K562 (cell line): Measurements from ENCODE around the gene MT1E. TPM values are rescaled to one million over a fixed set of nuclear protein-coding genes. Genes with fewer than 3 reads are reported as not detected.

Experiments used
- ATF1 ChIP-seq, 2 experiments: fragments of 450-650 bp in 1 of 2; IDR thresholded peaks; 2 replicates each; pipeline ENCODE4 v1.6.1; 2016; ENCODE audit warnings: missing compliant biosample characterization in 1 of 2, missing genetic modification characterization in 1 of 2
- CREB1 ChIP-seq, 2 experiments: sonication (generic) in 1 of 2; formaldehyde crosslinking in 1 of 2; IDR thresholded peaks; 2 replicates each; pipeline versions ENCODE4 v1.6.1 to v1.8.0; 2012 to 2022; ENCODE audit warnings: inconsistent platforms in 1 of 2, mild to moderate bottlenecking in 1 of 2, missing genetic modification reagents in 1 of 2, moderate library complexity in 1 of 2
- CXXC5 ChIP-seq: fragments of 250-450 bp; sonication (Bioruptor Pico); IDR thresholded peaks from 2 replicates; pipeline ENCODE4 v1.8.0; 2022; ENCODE audit warnings: inconsistent platforms, mild to moderate bottlenecking, moderate library complexity
- DNMT1 ChIP-seq: fragments of 450-650 bp; IDR thresholded peaks from 2 replicates; pipeline ENCODE4 v1.6.1; 2016; ENCODE audit warnings: antibody characterized with exemption, mild to moderate bottlenecking
- ELF2 ChIP-seq: fragments of 250-450 bp; sonication (Bioruptor Pico); IDR thresholded peaks from 2 replicates; pipeline ENCODE4 v1.5.0; 2021; ENCODE audit warnings: mild to moderate bottlenecking
- ETV5 ChIP-seq: sonication (generic); formaldehyde crosslinking; IDR thresholded peaks from 2 replicates; pipeline ENCODE4 v1.4.0; 2020; ENCODE audit warnings: low read depth, mild to moderate bottlenecking, missing genetic modification reagents
- GABPA ChIP-seq: fragments of 200-800 bp; sonication (Bioruptor generic); conservative IDR thresholded peaks from 2 replicates; pipeline ENCODE4 v1.6.1; 2016; ENCODE audit warnings: low read depth, missing genetic modification characterization, missing compliant biosample characterization
- HNRNPH1 ChIP-seq: fragments of 200-400 bp; formaldehyde crosslinking; optimal IDR thresholded peaks from 2 replicates; pipeline ENCODE3; 2017; ENCODE audit warnings: low read depth, mild to moderate bottlenecking, low read length, moderate library complexity
- HNRNPLL ChIP-seq: fragments of 200-400 bp; formaldehyde crosslinking; IDR thresholded peaks from 2 replicates; pipeline ENCODE4 v1.6.1; 2017; ENCODE audit warnings: low read length, low read depth, mild to moderate bottlenecking; ENCODE audit not compliant: poor library complexity, severe bottlenecking
- KLF1 ChIP-seq: fragments of 450-650 bp; IDR thresholded peaks from 2 replicates; pipeline ENCODE4 v1.6.1; 2016; ENCODE audit warnings: missing genetic modification characterization, missing compliant biosample characterization
- NCOA6 ChIP-seq: fragments of 450-650 bp; IDR thresholded peaks from 2 replicates; pipeline ENCODE4 v1.6.1; 2017; ENCODE audit warnings: mild to moderate bottlenecking
- NFRKB ChIP-seq: fragments of 450-650 bp; IDR thresholded peaks from 2 replicates; pipeline ENCODE4 v1.6.1; 2016; ENCODE audit warnings: low read depth
- STAT5A ChIP-seq: IDR thresholded peaks from 2 replicates; pipeline ENCODE4 v1.6.1; 2012; ENCODE audit warnings: low read length, inconsistent platforms, borderline replicate concordance
- TAF9B ChIP-seq: fragments of 450-650 bp; IDR thresholded peaks from 2 replicates; pipeline ENCODE4 v1.6.1; 2018; ENCODE audit warnings: mild to moderate bottlenecking; ENCODE audit not compliant: partially characterized antibody
- TOE1 ChIP-seq, 2 experiments: fragments of 450-650 bp in 1 of 2; sonication (generic) in 1 of 2; formaldehyde crosslinking in 1 of 2; IDR thresholded peaks; 2 replicates each; pipeline versions ENCODE4 v1.7.1 to v1.8.0; 2016 to 2022; ENCODE audit warnings: borderline replicate concordance in 2 of 2, mild to moderate bottlenecking in 2 of 2, antibody characterized with exemption in 1 of 2, inconsistent platforms in 1 of 2, low read depth in 1 of 2, missing genetic modification reagents in 1 of 2, moderate library complexity in 1 of 2
- XRCC5 ChIP-seq: fragments of 200-400 bp; formaldehyde crosslinking; IDR thresholded peaks from 2 replicates; pipeline ENCODE4 v1.6.1; 2017; ENCODE audit warnings: low read depth, mild to moderate bottlenecking, low read length
- ZC3H8 ChIP-seq: fragments of 450-650 bp; IDR thresholded peaks from 2 replicates; pipeline ENCODE4 v1.6.1; 2017
- polyA plus RNA-seq, 8 experiments: library from polyadenylated mRNA; depleted of rRNA in 4 of 8; stranded (reverse) in 5 of 8; unstranded in 3 of 8; fragments of >200 nt; fragmentation: Nextera tagmentation in 2 of 8; fragmentation: Illumina TruSeq in 1 of 8; extraction: Ambion mirVana in 2 of 8; extraction: Trizol in 1 of 8; gene quantifications; 2 replicates each; pipeline versions ENCODE4 v1.2.1 to v1.2.3, GENCODE V29; 2011 to 2014; ENCODE audit warnings: inconsistent platforms in 1 of 8, missing spikeins in 1 of 8
- total RNA-seq, 7 experiments: library from RNA; depleted of rRNA in 6 of 7; stranded (reverse); fragments of >200 nt in 6 of 7; fragmentation: Illumina TruSeq in 2 of 7; extraction: Trizol in 2 of 7; gene quantifications; 2 replicates each; pipeline versions ENCODE4 v1.2.1 to v1.2.3, GENCODE V29; 2011 to 2021; ENCODE audit warnings: low replicate concordance in 1 of 7
- TF ChIP-seq, protein P1 (sequence below): sonication (generic); formaldehyde crosslinking; IDR thresholded peaks from 2 replicates; pipeline ENCODE4 v1.8.1; 2023; ENCODE audit warnings: mild to moderate bottlenecking, missing genetic modification reagents
- TF ChIP-seq, protein P2 (sequence below), 3 experiments: IDR thresholded peaks in 2 of 3; conservative IDR thresholded peaks in 1 of 3; 2 replicates each; pipeline ENCODE4 v1.5.1; 2011 to 2012; ENCODE audit warnings: low read length in 3 of 3, mild to moderate bottlenecking in 3 of 3, control low read depth in 2 of 3, improper control_type of control experiment in 1 of 3, inconsistent platforms in 1 of 3, low read depth in 1 of 3, mixed read lengths in 1 of 3, moderate library complexity in 1 of 3; ENCODE audit not compliant: insufficient read depth in 2 of 3
- TF ChIP-seq, protein P3 (sequence below), 2 experiments: fragments of 450-650 bp; conservative IDR thresholded peaks; 2 replicates each; pipeline ENCODE4 v1.6.1; 2017; ENCODE audit warnings: mild to moderate bottlenecking in 2 of 2, moderate library complexity in 2 of 2

MT1E gene
- total and polyA plus RNA-seq, 9 of the 15 experiments (the other 6 are each of a cell fraction or from before 2014, with no cell fraction given): 0.29 to 0.81 (median 0.46) TPM; not detected in 3

DNA sequence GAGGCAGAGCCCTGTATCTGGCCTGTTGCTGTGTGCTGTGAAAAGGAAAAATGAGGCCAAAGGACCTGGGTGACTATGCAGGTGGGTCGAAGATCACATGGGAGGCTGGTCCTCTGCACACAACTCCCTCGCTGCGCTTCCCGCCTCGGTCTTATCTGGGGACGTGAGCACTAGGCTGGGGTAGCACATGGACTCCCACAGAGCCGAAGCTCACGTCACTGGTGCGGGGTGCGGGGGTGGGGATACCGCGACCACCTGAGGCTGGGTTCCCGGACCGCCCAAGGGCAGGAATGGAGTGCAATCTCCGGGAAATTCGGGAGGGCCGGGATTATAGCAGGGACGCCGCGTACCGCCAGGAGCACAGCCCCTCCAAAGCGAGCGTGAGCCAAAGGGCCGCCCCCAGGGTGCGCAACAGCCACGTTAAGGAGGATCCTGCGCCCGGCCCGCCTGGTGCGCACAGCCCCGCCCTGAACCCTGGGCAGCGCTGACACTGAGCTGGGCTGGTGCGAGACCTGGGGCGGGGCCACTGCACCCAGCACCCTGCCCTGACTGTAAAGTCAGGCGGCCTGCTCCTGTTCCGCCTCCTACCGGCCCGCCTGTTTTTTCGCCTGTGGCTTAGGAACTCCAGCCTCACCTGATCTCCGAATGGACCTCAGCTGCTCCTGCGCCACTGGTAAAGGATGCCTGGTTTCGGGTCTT lies 17.6 kb downstream of the MT1E start (continued):
- TF ChIP-seq, protein P1, sequence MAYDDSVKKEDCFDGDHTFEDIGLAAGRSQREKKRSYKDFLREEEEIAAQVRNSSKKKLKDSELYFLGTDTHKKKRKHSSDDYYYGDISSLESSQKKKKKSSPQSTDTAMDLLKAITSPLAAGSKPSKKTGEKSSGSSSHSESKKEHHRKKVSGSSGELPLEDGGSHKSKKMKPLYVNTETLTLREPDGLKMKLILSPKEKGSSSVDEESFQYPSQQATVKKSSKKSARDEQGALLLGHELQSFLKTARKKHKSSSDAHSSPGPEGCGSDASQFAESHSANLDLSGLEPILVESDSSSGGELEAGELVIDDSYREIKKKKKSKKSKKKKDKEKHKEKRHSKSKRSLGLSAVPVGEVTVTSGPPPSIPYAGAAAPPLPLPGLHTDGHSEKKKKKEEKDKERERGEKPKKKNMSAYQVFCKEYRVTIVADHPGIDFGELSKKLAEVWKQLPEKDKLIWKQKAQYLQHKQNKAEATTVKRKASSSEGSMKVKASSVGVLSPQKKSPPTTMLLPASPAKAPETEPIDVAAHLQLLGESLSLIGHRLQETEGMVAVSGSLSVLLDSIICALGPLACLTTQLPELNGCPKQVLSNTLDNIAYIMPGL: no peak
- TF ChIP-seq NFRKB (no peak), KLF1 (no peak), ATF1 (CRISPR knock-in tag; IDR thresholded peaks at IDR 0.05) (no peak), ATF1 (tag; IDR thresholded peaks at IDR 0.05) (peak; percentile 54), CXXC5 (CRISPR knock-in tag) (peak; percentile 32), TAF9B (no peak), TOE1 (IDR thresholded peaks at IDR 0.05; ENCODE audit: borderline replicate concordance) (no peak), TOE1 (CRISPR knock-in tag; IDR thresholded peaks at IDR 0.05; ENCODE audit: borderline replicate concordance, low read depth) (no peak), DNMT1 (no peak), STAT5A (no peak), HNRNPH1 (no peak), XRCC5 (no peak), GABPA (no peak), HNRNPLL (peak; percentile 43), CREB1 (IDR thresholded peaks at IDR 0.05) (no peak), CREB1 (CRISPR knock-in tag; IDR thresholded peaks at IDR 0.05) (no peak), ZC3H8 (no peak), ELF2 (CRISPR knock-in tag) (no peak), ETV5 (CRISPR knock-in tag) (no peak), NCOA6 (no peak)
- TF ChIP-seq, protein P2, sequence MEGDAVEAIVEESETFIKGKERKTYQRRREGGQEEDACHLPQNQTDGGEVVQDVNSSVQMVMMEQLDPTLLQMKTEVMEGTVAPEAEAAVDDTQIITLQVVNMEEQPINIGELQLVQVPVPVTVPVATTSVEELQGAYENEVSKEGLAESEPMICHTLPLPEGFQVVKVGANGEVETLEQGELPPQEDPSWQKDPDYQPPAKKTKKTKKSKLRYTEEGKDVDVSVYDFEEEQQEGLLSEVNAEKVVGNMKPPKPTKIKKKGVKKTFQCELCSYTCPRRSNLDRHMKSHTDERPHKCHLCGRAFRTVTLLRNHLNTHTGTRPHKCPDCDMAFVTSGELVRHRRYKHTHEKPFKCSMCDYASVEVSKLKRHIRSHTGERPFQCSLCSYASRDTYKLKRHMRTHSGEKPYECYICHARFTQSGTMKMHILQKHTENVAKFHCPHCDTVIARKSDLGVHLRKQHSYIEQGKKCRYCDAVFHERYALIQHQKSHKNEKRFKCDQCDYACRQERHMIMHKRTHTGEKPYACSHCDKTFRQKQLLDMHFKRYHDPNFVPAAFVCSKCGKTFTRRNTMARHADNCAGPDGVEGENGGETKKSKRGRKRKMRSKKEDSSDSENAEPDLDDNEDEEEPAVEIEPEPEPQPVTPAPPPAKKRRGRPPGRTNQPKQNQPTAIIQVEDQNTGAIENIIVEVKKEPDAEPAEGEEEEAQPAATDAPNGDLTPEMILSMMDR (IDR thresholded peaks at IDR 0.05 in 2 of 3, conservative IDR thresholded peaks at IDR 0.05 in 1 of 3; ENCODE audit: insufficient read depth in 2 of 3, low read depth in 1 of 3, low read length in 3 of 3): peak; percentile 37 to 46 (median 44); a peak in 4 of 6 replicates
- TF ChIP-seq, protein P3, sequence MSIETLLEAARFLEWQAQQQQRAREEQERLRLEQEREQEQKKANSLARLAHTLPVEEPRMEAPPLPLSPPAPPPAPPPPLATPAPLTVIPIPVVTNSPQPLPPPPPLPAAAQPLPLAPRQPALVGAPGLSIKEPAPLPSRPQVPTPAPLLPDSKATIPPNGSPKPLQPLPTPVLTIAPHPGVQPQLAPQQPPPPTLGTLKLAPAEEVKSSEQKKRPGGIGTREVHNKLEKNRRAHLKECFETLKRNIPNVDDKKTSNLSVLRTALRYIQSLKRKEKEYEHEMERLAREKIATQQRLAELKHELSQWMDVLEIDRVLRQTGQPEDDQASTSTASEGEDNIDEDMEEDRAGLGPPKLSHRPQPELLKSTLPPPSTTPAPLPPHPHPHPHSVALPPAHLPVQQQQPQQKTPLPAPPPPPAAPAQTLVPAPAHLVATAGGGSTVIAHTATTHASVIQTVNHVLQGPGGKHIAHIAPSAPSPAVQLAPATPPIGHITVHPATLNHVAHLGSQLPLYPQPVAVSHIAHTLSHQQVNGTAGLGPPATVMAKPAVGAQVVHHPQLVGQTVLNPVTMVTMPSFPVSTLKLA (conservative IDR thresholded peaks at IDR 0.05): no peak
